HCT116 (cell line): ENCODE measurements around the gene PITPNC1. TPM values are rescaled to one million over a fixed set of nuclear protein-coding genes. Genes with fewer than 3 reads are reported as not detected.

ENCODE experiments used
- ATAC-seq: fragments of 200-7000 bp; cut with Tn5 transposase; 2 replicates; pipeline ENCODE4 v1.9.1; 2020; ENCODE audit warnings: mild to moderate bottlenecking, moderate library complexity
- BruUV-seq: library from RNA; stranded (reverse); fragments of 400-500 nt; replicated peaks from 2 replicates; lab custom pipeline; 2021; lab: Mats Ljungman, UMichigan
- CTCF ChIA-PET: fragments of 300-600 bp; sonication (Branson Sonifier 250); formaldehyde crosslinking; loops from one replicate; lab custom pipeline; 2021; ENCODE audit warnings: antibody characterized with exemption; lab: Charles Lee
- POLR2A ChIA-PET: fragments of 300-600, 350-600 bp; sonication (Branson Sonifier 250); formaldehyde crosslinking; loops from one replicate; lab custom pipeline; 2021; ENCODE audit warnings: antibody characterized with exemption; lab: Charles Lee
- RAD21 ChIA-PET, 2 experiments: fragments of 300-600 bp; sonication (Branson Sonifier 250); formaldehyde crosslinking; loops; one replicate each; lab custom pipeline; 2023; ENCODE audit warnings: low total read pairs in 2 of 2; ENCODE audit not compliant: uncharacterized antibody in 2 of 2, unreplicated experiment in 2 of 2, low non-redundant PET in 1 of 2; lab: Charles Lee
- DNase-seq: peaks from one replicate; pipeline ENCODE4 v3.0.0-alpha.2; 2010; ENCODE audit warnings: low read depth, low spot score
- H2AFZ ChIP-seq: fragments of 200-600 bp; shearing (Covaris generic), sonication (generic); 2 replicates; pipeline ENCODE4 v1.6.1; 2017; ENCODE audit warnings: low read depth, mixed run types, mixed read lengths, antibody characterized with exemption, low read length; ENCODE audit not compliant: poor library complexity, severe bottlenecking
- H3K27ac ChIP-seq: 2 replicates; pipeline ENCODE4 v1.5.1; 2012; ENCODE audit warnings: low read depth, low read length
- H3K27me3 ChIP-seq: fragments of 200-600 bp; sonication (generic); 2 replicates; pipeline ENCODE4 v1.6.1; 2016; ENCODE audit warnings: mixed run types, low read length, mixed read lengths; ENCODE audit not compliant: insufficient read depth
- H3K36me3 ChIP-seq, 2 experiments: fragments of 200-500 bp in 1 of 2; fragments of 200-600 bp in 1 of 2; sonication (Bioruptor generic) in 1 of 2; sonication (generic) in 1 of 2; 2 replicates each; pipeline versions ENCODE4 v1.5.1 to v1.6.1; 2014 to 2016; ENCODE audit warnings: low read length in 2 of 2, inconsistent platforms in 1 of 2, mixed read lengths in 1 of 2, mixed run types in 1 of 2; ENCODE audit not compliant: insufficient read depth in 2 of 2, control insufficient read depth in 1 of 2
- H3K4me1 ChIP-seq, 2 experiments: fragments of 200-600 bp in 1 of 2; sonication (generic) in 1 of 2; 2 replicates each; pipeline versions ENCODE4 v1.5.1 to v1.6.1; 2012 to 2017; ENCODE audit warnings: low read length in 2 of 2, inconsistent platforms in 1 of 2, mild to moderate bottlenecking in 1 of 2, mixed read lengths in 1 of 2, mixed run types in 1 of 2, moderate library complexity in 1 of 2; ENCODE audit not compliant: insufficient read depth in 2 of 2, control insufficient read depth in 1 of 2
- H3K4me2 ChIP-seq: fragments of 200-600 bp; sonication (generic); 2 replicates; pipeline ENCODE4 v1.6.1; 2017; ENCODE audit warnings: mixed run types, low read length, mixed read lengths
- H3K4me3 ChIP-seq, 2 experiments: fragments of 200-600 bp in 1 of 2; sonication (generic) in 1 of 2; replicated peaks in 1 of 2; 2 replicates each; pipeline ENCODE4 v1.5.1; 2011 to 2016; ENCODE audit warnings: low read length in 2 of 2, control low read depth in 1 of 2, low read depth in 1 of 2, mild to moderate bottlenecking in 1 of 2, mixed read lengths in 1 of 2, mixed run types in 1 of 2
- H3K79me2 ChIP-seq: fragments of 200-600 bp; sonication (generic); 2 replicates; pipeline ENCODE4 v1.6.1; 2017; ENCODE audit warnings: mild to moderate bottlenecking, mixed run types, low read length, moderate library complexity, mixed read lengths; ENCODE audit not compliant: insufficient read depth
- H3K9ac ChIP-seq: fragments of 200-600 bp; sonication (generic); 2 replicates; pipeline ENCODE4 v1.6.1; 2016; ENCODE audit warnings: low read length, mixed read lengths
- H3K9me2 ChIP-seq: fragments of 200-600 bp; sonication (generic), shearing (Covaris generic); 2 replicates; pipeline ENCODE4 v1.6.1; 2017; ENCODE audit warnings: mixed run types, mild to moderate bottlenecking, moderate library complexity; ENCODE audit not compliant: insufficient read depth
- H3K9me3 ChIP-seq, 2 experiments: fragments of 200-500 bp in 1 of 2; fragments of 200-600 bp in 1 of 2; sonication (Bioruptor generic) in 1 of 2; sonication (generic) in 1 of 2; 2 replicates each; pipeline ENCODE4 v1.6.1; 2014 to 2017; ENCODE audit warnings: low read length in 2 of 2, mixed read lengths in 2 of 2, inconsistent platforms in 1 of 2, low read depth in 1 of 2, mild to moderate bottlenecking in 1 of 2, mixed run types in 1 of 2, moderate library complexity in 1 of 2; ENCODE audit not compliant: control insufficient read depth in 1 of 2, insufficient read depth in 1 of 2
- H4K20me1 ChIP-seq: fragments of 200-600 bp; sonication (generic), shearing (Covaris generic); 2 replicates; pipeline ENCODE4 v1.6.1; 2017; ENCODE audit warnings: mixed run types, mild to moderate bottlenecking, moderate library complexity; ENCODE audit not compliant: insufficient read depth
- CEBPB ChIP-seq: IDR thresholded peaks from 2 replicates; pipeline ENCODE4 v1.6.1; 2012; ENCODE audit warnings: low read depth
- EGR1 ChIP-seq: IDR thresholded peaks from 2 replicates; pipeline ENCODE4 v1.6.1; 2012; ENCODE audit warnings: low read depth
- ELF1 ChIP-seq: IDR thresholded peaks from 2 replicates; pipeline ENCODE4 v1.6.1; 2012; ENCODE audit warnings: low read depth, borderline replicate concordance
- RAD21 ChIP-seq: IDR thresholded peaks from 2 replicates; pipeline ENCODE4 v1.6.1; 2012; ENCODE audit warnings: low read depth, mild to moderate bottlenecking
- ZFX ChIP-seq: fragments of 450-650 bp; IDR thresholded peaks from 2 replicates; pipeline ENCODE4 v1.6.1; 2017
- intact Hi-C: fragments of 100-400 bp; cut with micrococcal nuclease; formaldehyde crosslinking; loops from 2 replicates; pipeline ENCODE4 v1.10.0; 2022
- total RNA-seq: library from RNA; stranded (reverse); gene quantifications from one replicate; pipeline ENCODE4 v1.2.1, GENCODE V29; 2021; ENCODE audit not compliant: unreplicated experiment
- TF ChIP-seq, protein P1 (sequence below): IDR thresholded peaks from 2 replicates; pipeline ENCODE4 v1.6.1; 2011; ENCODE audit warnings: mild to moderate bottlenecking, low read length, moderate library complexity; ENCODE audit not compliant: insufficient replicate concordance; ENCODE audit errors: extremely low read depth
- TF ChIP-seq, protein P2 (sequence below): IDR thresholded peaks from 2 replicates; pipeline ENCODE4 v1.6.1; 2012; ENCODE audit warnings: low read depth
- TF ChIP-seq, protein P3 (sequence below): IDR thresholded peaks from 2 replicates; pipeline ENCODE4 v1.6.1; 2012
- TF ChIP-seq, protein P4 (sequence below): IDR thresholded peaks from 2 replicates; pipeline ENCODE4 v1.6.1; 2012
- TF ChIP-seq, protein P5 (sequence below), 3 experiments: fragments of 200-600 bp in 1 of 3; sonication (generic) in 1 of 3; IDR thresholded peaks in 2 of 3; conservative IDR thresholded peaks in 1 of 3; 2 replicates each; pipeline ENCODE4 v1.5.1; 2012 to 2017; ENCODE audit warnings: low read depth in 2 of 3, low read length in 2 of 3, antibody characterized with exemption in 1 of 3, borderline replicate concordance in 1 of 3, control low read depth in 1 of 3, mild to moderate bottlenecking in 1 of 3, mixed read lengths in 1 of 3, mixed run types in 1 of 3, moderate library complexity in 1 of 3; ENCODE audit not compliant: insufficient read depth in 1 of 3

The PITPNC1 gene
- total RNA-seq, 1 experiment from 2014 or later: 41.9 TPM

DNA sequence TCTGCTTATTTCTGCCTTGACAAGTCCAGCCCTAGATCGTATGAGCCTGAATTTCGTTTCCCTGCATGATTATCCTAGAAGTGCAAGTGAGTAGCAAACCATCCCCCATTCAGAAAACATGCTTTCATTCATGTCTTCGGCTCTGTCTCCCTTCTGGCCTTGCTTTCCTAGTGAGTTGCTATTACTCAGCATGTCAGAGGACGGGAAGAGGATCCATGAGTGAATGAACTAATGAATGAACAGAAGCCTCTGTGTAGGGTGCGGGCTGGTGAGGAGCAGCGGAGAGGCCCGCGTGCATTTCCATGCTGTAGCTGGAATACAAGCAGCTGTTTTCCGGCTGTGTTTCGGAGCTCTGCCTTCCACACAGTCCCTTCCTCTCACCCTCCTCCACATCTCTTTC lies 184.9 kb downstream of the PITPNC1 start (continued):
- TF ChIP-seq ZFX: no peak
- TF ChIP-seq, protein P1, sequence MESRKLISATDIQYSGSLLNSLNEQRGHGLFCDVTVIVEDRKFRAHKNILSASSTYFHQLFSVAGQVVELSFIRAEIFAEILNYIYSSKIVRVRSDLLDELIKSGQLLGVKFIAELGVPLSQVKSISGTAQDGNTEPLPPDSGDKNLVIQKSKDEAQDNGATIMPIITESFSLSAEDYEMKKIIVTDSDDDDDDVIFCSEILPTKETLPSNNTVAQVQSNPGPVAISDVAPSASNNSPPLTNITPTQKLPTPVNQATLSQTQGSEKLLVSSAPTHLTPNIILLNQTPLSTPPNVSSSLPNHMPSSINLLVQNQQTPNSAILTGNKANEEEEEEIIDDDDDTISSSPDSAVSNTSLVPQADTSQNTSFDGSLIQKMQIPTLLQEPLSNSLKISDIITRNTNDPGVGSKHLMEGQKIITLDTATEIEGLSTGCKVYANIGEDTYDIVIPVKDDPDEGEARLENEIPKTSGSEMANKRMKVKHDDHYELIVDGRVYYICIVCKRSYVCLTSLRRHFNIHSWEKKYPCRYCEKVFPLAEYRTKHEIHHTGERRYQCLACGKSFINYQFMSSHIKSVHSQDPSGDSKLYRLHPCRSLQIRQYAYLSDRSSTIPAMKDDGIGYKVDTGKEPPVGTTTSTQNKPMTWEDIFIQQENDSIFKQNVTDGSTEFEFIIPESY: no peak
- TF ChIP-seq ELF1: no peak
- TF ChIP-seq, protein P2, sequence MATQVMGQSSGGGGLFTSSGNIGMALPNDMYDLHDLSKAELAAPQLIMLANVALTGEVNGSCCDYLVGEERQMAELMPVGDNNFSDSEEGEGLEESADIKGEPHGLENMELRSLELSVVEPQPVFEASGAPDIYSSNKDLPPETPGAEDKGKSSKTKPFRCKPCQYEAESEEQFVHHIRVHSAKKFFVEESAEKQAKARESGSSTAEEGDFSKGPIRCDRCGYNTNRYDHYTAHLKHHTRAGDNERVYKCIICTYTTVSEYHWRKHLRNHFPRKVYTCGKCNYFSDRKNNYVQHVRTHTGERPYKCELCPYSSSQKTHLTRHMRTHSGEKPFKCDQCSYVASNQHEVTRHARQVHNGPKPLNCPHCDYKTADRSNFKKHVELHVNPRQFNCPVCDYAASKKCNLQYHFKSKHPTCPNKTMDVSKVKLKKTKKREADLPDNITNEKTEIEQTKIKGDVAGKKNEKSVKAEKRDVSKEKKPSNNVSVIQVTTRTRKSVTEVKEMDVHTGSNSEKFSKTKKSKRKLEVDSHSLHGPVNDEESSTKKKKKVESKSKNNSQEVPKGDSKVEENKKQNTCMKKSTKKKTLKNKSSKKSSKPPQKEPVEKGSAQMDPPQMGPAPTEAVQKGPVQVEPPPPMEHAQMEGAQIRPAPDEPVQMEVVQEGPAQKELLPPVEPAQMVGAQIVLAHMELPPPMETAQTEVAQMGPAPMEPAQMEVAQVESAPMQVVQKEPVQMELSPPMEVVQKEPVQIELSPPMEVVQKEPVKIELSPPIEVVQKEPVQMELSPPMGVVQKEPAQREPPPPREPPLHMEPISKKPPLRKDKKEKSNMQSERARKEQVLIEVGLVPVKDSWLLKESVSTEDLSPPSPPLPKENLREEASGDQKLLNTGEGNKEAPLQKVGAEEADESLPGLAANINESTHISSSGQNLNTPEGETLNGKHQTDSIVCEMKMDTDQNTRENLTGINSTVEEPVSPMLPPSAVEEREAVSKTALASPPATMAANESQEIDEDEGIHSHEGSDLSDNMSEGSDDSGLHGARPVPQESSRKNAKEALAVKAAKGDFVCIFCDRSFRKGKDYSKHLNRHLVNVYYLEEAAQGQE: no peak
- TF ChIP-seq, all 23 proteins: peak for 0

DNA sequence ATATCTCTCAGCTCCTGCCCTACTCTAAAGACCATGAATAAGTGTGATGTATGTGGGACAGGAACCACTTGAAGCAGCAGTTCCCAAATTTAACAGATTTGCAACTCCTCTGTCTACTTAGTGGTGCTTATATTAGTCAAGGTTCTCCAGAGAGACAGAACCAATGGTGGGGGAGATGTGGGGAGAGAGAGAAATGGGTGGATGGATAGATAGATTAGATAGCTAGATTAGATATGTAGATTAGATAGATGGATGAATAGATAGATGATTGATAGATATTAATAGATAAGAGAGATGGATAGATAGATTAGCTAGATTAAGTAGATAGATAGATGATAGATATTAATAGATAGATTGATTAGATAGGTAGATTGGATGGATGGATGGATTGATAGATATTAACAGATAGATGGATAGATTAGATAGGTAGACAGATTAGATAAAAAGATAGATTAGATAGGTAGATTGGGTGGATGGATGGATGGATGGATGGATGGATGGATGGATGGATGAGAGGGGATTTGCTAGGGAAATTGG lies 186.7 kb downstream of the PITPNC1 start:
- no peak for ATAC-seq
- CTCF ChIA-PET: no interaction called here
- H2AFZ ChIP-seq: no peak overlapping the region
- TF ChIP-seq CEBPB (no peak), RAD21 (no peak), ELF1 (no peak), EGR1 (no peak)
- TF ChIP-seq, protein P1: no peak
- TF ChIP-seq, protein P3, sequence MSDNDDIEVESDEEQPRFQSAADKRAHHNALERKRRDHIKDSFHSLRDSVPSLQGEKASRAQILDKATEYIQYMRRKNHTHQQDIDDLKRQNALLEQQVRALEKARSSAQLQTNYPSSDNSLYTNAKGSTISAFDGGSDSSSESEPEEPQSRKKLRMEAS: no peak
- TF ChIP-seq, protein P4, sequence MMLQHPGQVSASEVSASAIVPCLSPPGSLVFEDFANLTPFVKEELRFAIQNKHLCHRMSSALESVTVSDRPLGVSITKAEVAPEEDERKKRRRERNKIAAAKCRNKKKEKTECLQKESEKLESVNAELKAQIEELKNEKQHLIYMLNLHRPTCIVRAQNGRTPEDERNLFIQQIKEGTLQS: no peak
- TF ChIP-seq, protein P5, sequence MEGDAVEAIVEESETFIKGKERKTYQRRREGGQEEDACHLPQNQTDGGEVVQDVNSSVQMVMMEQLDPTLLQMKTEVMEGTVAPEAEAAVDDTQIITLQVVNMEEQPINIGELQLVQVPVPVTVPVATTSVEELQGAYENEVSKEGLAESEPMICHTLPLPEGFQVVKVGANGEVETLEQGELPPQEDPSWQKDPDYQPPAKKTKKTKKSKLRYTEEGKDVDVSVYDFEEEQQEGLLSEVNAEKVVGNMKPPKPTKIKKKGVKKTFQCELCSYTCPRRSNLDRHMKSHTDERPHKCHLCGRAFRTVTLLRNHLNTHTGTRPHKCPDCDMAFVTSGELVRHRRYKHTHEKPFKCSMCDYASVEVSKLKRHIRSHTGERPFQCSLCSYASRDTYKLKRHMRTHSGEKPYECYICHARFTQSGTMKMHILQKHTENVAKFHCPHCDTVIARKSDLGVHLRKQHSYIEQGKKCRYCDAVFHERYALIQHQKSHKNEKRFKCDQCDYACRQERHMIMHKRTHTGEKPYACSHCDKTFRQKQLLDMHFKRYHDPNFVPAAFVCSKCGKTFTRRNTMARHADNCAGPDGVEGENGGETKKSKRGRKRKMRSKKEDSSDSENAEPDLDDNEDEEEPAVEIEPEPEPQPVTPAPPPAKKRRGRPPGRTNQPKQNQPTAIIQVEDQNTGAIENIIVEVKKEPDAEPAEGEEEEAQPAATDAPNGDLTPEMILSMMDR (IDR thresholded peaks at IDR 0.05 in 2 of 3, conservative IDR thresholded peaks at IDR 0.05 in 1 of 3; ENCODE audit: borderline replicate concordance in 1 of 3, insufficient read depth in 1 of 3, low read depth in 2 of 3, low read length in 2 of 3): no peak

More for the DNA sequence above, 186.7 kb downstream of the PITPNC1 start:
- Histone ChIP-seq H3K9me3 (no peaks in the 10 kb centered on the region), H4K20me1 (no peaks in the 10 kb centered on the region), H3K9me2 (no peaks in the 10 kb centered on the region), H3K79me2 (no peaks in the 10 kb centered on the region), H3K4me2 (no peak overlapping the region), H3K27ac (no peak overlapping the region), H3K4me3 (no peak overlapping the region), H3K9ac (no peak overlapping the region), H3K27me3 (no peaks in the 10 kb centered on the region), H3K36me3 (no peaks in the 10 kb centered on the region), H3K4me1 (no peaks in the 10 kb centered on the region)
- no peak for DNase-seq
- POLR2A ChIA-PET: no interaction called here
- BruUV-seq: no TSS peak
- RAD21 ChIA-PET: no interaction called here
- intact Hi-C loops: no loop called here
